ENCODE measurements around the gene TTC21B.

Gene TTC21B

DNA sequence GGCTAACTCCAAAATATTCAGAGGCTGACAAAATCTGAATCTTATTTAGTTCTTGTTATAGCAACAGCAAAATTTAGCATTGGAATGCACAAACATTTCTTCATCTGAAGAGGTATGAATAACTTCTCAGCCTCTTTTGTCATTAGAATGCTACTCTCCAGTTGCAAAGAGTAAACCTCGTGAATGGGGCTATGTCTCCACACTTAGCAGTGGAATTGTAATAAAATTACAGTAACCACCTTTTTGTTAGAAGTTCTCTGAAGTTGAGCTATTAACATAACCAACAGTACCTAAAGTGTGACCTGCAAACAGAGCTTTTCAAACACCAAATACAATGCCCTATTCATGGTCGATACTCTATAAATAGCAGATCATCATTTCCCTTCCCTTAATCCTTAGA, 109.4 kb downstream of the TTC21B start:
- TF ChIP-seq, protein P1, sequence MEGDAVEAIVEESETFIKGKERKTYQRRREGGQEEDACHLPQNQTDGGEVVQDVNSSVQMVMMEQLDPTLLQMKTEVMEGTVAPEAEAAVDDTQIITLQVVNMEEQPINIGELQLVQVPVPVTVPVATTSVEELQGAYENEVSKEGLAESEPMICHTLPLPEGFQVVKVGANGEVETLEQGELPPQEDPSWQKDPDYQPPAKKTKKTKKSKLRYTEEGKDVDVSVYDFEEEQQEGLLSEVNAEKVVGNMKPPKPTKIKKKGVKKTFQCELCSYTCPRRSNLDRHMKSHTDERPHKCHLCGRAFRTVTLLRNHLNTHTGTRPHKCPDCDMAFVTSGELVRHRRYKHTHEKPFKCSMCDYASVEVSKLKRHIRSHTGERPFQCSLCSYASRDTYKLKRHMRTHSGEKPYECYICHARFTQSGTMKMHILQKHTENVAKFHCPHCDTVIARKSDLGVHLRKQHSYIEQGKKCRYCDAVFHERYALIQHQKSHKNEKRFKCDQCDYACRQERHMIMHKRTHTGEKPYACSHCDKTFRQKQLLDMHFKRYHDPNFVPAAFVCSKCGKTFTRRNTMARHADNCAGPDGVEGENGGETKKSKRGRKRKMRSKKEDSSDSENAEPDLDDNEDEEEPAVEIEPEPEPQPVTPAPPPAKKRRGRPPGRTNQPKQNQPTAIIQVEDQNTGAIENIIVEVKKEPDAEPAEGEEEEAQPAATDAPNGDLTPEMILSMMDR (IDR thresholded peaks at IDR 0.05; ENCODE audit: borderline replicate concordance, insufficient read depth, low read depth, low read length), result no peak
- no peak overlapping the region for H3K4me3 ChIP-seq (ENCODE audit: low read depth, low read length)

DNA sequence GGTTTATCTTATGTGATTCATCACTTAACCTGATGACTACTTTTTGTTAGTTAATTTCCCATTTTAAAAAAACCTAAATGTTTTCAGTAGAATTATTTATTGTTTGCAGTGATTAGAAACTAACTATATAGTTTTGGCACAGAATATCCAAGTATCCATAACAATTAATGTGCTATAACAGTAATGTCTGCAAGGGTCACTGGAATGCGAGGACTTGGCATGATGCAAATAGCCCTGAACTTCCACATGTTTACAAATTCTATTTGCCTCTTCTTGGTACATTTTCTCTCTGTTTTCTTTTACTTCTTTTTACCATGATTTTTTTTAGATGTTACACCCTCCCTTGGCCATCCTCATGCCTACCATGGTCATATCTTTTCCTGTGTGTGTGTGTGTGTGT, 110.2 kb downstream of the TTC21B start:
- H3K4me3 ChIP-seq (ENCODE audit: low read depth, low read length), result no peak overlapping the region
- TF ChIP-seq, protein P1 (IDR thresholded peaks at IDR 0.05; ENCODE audit: borderline replicate concordance, insufficient read depth, low read depth, low read length), result no peak

DNA sequence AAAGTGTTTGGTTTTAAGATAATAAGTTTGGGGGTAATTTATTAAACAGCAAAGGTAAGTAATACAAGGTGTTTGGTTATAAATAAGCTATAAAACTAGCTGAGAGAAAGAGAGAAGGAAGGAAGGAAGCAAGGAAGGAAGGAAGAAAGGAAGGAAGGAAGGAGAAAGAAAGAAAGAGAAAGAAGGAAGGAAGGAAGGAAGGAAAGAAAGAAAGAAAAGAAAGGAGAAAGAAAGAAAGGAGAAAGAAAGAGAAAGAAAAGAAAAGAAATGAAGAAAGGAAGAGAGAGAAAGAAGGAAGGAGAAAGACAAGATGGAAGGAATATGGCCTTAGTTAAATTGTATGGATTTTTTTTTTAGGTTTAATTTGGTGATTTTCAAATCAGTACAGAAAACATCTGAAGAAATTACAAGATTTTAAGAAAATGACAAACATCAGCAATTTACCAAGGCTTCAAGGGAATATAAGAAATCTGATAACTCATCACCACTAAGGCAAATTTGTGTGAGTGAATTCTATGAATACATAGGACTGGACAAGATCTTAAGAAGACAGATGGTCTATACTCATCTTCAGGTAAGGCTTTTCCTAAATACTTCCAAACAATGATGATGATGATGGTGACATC, 113.1 kb downstream of the TTC21B start:
- H3K4me3 ChIP-seq (ENCODE audit: low read depth, low read length), result no peak overlapping the region

DNA sequence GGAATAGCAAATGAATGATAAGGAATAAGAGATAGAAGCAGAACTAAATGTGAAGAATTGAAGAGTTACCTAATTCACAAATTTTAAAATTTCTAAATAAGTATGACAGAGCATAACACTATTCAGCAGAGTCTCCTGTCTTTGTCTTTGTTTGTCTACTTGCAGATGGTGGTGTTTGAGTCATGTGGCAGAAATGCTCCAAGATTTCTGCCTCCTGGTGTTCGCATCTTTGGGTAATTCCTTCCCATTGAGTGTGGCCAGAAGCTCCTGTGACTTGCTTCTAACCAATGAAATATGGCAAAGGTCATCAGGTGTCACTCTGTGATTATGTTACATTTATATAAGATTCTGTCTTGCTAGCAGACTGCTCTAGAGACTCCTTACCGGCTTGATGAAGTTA, 114.0 kb downstream of the TTC21B start:
- TF ChIP-seq, protein P1 (IDR thresholded peaks at IDR 0.05; ENCODE audit: borderline replicate concordance, insufficient read depth, low read depth, low read length), result no peak
- H3K4me3 ChIP-seq (ENCODE audit: low read depth, low read length), result no peak overlapping the region

More for the DNA sequence above, 113.1 kb downstream of the TTC21B start:
- TF ChIP-seq, protein P1 (IDR thresholded peaks at IDR 0.05; ENCODE audit: borderline replicate concordance, insufficient read depth, low read depth, low read length), result no peak

DNA sequence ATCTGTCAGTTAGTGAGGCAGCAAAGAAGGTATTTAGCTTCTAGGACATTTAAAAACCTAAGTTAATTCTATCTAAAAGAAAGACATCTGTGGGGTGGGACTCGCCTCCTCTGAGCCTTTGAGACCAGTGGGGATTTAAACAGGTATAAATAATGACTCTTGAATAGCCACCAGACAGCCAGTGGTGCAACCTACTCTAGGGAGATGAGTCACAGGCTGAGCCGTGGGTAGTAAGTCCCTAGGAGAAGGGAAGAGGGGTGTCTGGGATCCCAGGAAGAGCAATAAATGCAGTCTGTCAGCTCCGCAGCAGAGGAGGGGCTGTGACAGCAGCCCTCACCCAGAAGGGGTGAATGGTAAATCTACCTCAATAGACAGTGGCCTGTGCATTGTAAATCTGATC, 116.5 kb downstream of the TTC21B start:
- H3K4me3 ChIP-seq (ENCODE audit: low read depth, low read length), result no peak overlapping the region
- TF ChIP-seq, protein P1 (IDR thresholded peaks at IDR 0.05; ENCODE audit: borderline replicate concordance, insufficient read depth, low read depth, low read length), result no peak

DNA sequence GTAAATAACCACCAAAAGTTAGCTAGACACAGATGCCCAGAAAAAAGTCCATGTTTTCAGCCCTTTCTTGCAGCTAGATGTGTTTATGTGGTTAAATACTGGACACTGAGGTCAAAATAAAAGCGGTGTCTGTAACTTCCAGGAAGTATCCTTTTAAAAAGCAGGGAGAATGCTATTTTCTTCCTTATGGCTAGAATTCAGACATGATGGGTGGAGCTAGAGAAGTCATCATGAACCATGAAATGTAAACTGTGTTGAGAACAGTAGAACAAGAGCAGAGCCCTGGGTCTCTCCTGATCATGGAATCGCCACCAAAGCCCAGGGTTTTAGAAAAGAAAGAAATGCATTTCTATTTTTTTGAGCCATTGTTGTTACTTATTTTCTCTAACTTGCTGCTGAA, 118.2 kb downstream of the TTC21B start:
- no peak overlapping the region for H3K4me3 ChIP-seq (ENCODE audit: low read depth, low read length)

DNA sequence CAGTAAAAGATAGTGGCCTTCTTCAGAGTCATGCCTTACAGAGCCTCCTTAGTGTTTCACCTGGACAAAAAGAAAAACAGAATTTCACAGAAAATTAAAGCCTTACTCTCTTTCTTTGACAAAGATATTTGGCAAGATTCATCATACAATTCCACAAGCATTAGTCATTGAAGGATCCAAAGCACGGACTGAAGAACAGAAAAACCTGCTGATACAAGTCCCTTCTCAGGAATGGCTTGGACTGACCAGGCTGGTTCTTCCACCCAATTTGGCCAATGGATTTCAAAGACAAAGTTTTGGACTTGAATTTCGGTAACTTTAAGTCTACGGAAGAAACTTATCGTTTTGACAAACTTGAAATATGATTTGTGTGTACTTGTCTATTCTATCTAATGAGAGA, 120.4 kb downstream of the TTC21B start:
- TF ChIP-seq, protein P1 (IDR thresholded peaks at IDR 0.05; ENCODE audit: borderline replicate concordance, insufficient read depth, low read depth, low read length), result no peak
- H3K4me3 ChIP-seq (ENCODE audit: low read depth, low read length), result no peak overlapping the region

More for the DNA sequence above, 118.2 kb downstream of the TTC21B start:
- TF ChIP-seq, protein P1 (IDR thresholded peaks at IDR 0.05; ENCODE audit: borderline replicate concordance, insufficient read depth, low read depth, low read length), result no peak
